ENCODE results near the gene FAM193A. TPM values are rescaled to one million over a fixed set of nuclear protein-coding genes. Genes with fewer than 3 reads are reported as not detected.

The FAM193A gene
- total and polyA plus RNA-seq, 2 donors (not counting 1 experiment from before 2014, with no cell fraction given), result 16.0 to 62.7 TPM

- Histone ChIP-seq H4K20me1 (ENCODE audit: control insufficient read depth, insufficient read depth, low read length, poor library complexity, severe bottlenecking) (no peaks in the 10 kb centered on the region), H3K4me2 (replicated peaks; ENCODE audit: low read depth, low read length, poor library complexity, severe bottlenecking) (no peak overlapping the region), H2AFZ (ENCODE audit: insufficient read depth, low read depth, low read length, poor library complexity, severe bottlenecking) (no peak overlapping the region), H3K9ac (ENCODE audit: low read length) (no peak overlapping the region), H3K79me2 (ENCODE audit: control insufficient read depth, insufficient read depth, low read length) (peaks cover 19% of the 10 kb centered on the region), H3K9me3 (ENCODE audit: control extremely low read depth in 1 of 3, control insufficient read depth in 2 of 3, insufficient read depth in 1 of 3, low read length in 2 of 3) (no peaks in the 10 kb centered on the region), H3K27me3 (replicated peaks in 1 of 4; ENCODE audit: control extremely low read depth in 1 of 4, control insufficient read depth in 3 of 4, insufficient read depth in 4 of 4, low read length in 3 of 4) (no peaks in the 10 kb centered on the region), H3K36me3 (replicated peaks in 1 of 2; ENCODE audit: control extremely low read depth in 1 of 2, control insufficient read depth in 1 of 2, extremely low read depth in 1 of 2, insufficient read depth in 2 of 2, low read length in 1 of 2) (peaks cover 0 to 56% of the 10 kb centered on the region in 2 experiments), H3K4me1 (ENCODE audit: control insufficient read depth in 2 of 2, insufficient read depth in 2 of 2, low read length in 2 of 2) (peaks cover 5 to 10% of the 10 kb centered on the region in 2 donors), H3K4me3 (ENCODE audit: control extremely low read depth in 1 of 5, extremely low read depth in 1 of 5, insufficient read depth in 1 of 5, low read depth in 2 of 5, low read length in 4 of 5) (no peak overlapping the region), H3K27ac (ENCODE audit: low read length in 2 of 2) (no peak overlapping the region)
- H3K27me3 Mint-ChIP-seq, result no peaks in the 10 kb centered on the region
- H3K4me1 Mint-ChIP-seq, result peaks cover 18% of the 10 kb centered on the region
- POLR2A ChIA-PET, result no interaction called here
- no peaks in the 10 kb centered on the region for H3K9me3 Mint-ChIP-seq (ENCODE audit: insufficient read depth)
- DNase-seq, result no peak
- H3K4me3 Mint-ChIP-seq, result no peak overlapping the region
- whole genome bisulfite sequencing (ENCODE audit: insufficient coverage), result 88% methylated on average over 4 of the region's 5 CpGs
- no peak for ATAC-seq (ENCODE audit: low read depth)
- intact Hi-C loops (cut with micrococcal nuclease), result no loop called here
- CTCF ChIA-PET, result no interaction called here
- TF ChIP-seq CTCF (IDR thresholded peaks at IDR 0.05) (no peak), EZH2 (IDR thresholded peaks at IDR 0.05; ENCODE audit: borderline replicate concordance, insufficient read depth, low read depth, low read length, poor library complexity, severe bottlenecking) (no peak)
- no peak overlapping the region for H3K27ac Mint-ChIP-seq
Observed at GRCh38 chr4:2715426-2715825, 179.0 kb downstream of the FAM193A start.

GRCh38 chr4:2716236-2716635 lies 179.8 kb downstream of the FAM193A start:
- DNase-seq (no peak), ATAC-seq (ENCODE audit: low read depth) (no peak)
- H2AFZ ChIP-seq (ENCODE audit: insufficient read depth, low read depth, low read length, poor library complexity, severe bottlenecking), result no peak overlapping the region
- no peak overlapping the region for H3K9ac ChIP-seq (ENCODE audit: low read length)
- H3K9me3 ChIP-seq (ENCODE audit: control extremely low read depth in 1 of 3, control insufficient read depth in 2 of 3, insufficient read depth in 1 of 3, low read length in 2 of 3), result no peaks in the 10 kb centered on the region
- Mint-ChIP-seq H3K4me3 (no peak overlapping the region), H3K27ac (no peak overlapping the region), H3K4me1 (peaks cover 18% of the 10 kb centered on the region), H3K27me3 (no peaks in the 10 kb centered on the region), H3K9me3 (ENCODE audit: insufficient read depth) (no peaks in the 10 kb centered on the region)
- 100% methylated on average over 2 of the region's 8 CpGs for WGBS (ENCODE audit: insufficient coverage)
- H3K4me2 ChIP-seq (replicated peaks; ENCODE audit: low read depth, low read length, poor library complexity, severe bottlenecking), result no peak overlapping the region
- H3K79me2 ChIP-seq (ENCODE audit: control insufficient read depth, insufficient read depth, low read length), result peaks cover 16% of the 10 kb centered on the region
- H3K27ac ChIP-seq (ENCODE audit: low read length in 2 of 2), result no peak overlapping the region
- intact Hi-C loops (cut with micrococcal nuclease), result no loop called here
- no peak overlapping the region for H3K4me3 ChIP-seq (ENCODE audit: control extremely low read depth in 1 of 5, extremely low read depth in 1 of 5, insufficient read depth in 1 of 5, low read depth in 2 of 5, low read length in 4 of 5)
- H3K27me3 ChIP-seq (replicated peaks in 1 of 4; ENCODE audit: control extremely low read depth in 1 of 4, control insufficient read depth in 3 of 4, insufficient read depth in 4 of 4, low read length in 3 of 4), result no peaks in the 10 kb centered on the region
- CTCF ChIA-PET, result no interaction called here
- H3K4me1 ChIP-seq (ENCODE audit: control insufficient read depth in 2 of 2, insufficient read depth in 2 of 2, low read length in 2 of 2), result peaks cover 5 to 10% of the 10 kb centered on the region in 2 donors
- TF ChIP-seq CTCF (IDR thresholded peaks at IDR 0.05), result no peak
- TF ChIP-seq EZH2 (IDR thresholded peaks at IDR 0.05; ENCODE audit: borderline replicate concordance, insufficient read depth, low read depth, low read length, poor library complexity, severe bottlenecking), result no peak
- POLR2A ChIA-PET, result no interaction called here
- peaks cover 0 to 58% of the 10 kb centered on the region in 2 experiments for H3K36me3 ChIP-seq (replicated peaks in 1 of 2; ENCODE audit: control extremely low read depth in 1 of 2, control insufficient read depth in 1 of 2, extremely low read depth in 1 of 2, insufficient read depth in 2 of 2, low read length in 1 of 2)
- no peaks in the 10 kb centered on the region for H4K20me1 ChIP-seq (ENCODE audit: control insufficient read depth, insufficient read depth, low read length, poor library complexity, severe bottlenecking)

All from B cell (primary cell).